ENCODE data around the gene PPDPF. TPM values are rescaled to one million over a fixed set of nuclear protein-coding genes. Genes with fewer than 3 reads are reported as not detected.

Gene PPDPF
- total and polyA plus RNA-seq, 11 donors: 182 to 442 (median 269) TPM

- WGBS, 4 donors: 61 to 68% (median 63%) methylated on average over 5 to 6 of the region's 6 CpGs
Observed at GRCh38 chr20:63545814-63546213, 25.2 kb downstream of the PPDPF start.

DNA sequence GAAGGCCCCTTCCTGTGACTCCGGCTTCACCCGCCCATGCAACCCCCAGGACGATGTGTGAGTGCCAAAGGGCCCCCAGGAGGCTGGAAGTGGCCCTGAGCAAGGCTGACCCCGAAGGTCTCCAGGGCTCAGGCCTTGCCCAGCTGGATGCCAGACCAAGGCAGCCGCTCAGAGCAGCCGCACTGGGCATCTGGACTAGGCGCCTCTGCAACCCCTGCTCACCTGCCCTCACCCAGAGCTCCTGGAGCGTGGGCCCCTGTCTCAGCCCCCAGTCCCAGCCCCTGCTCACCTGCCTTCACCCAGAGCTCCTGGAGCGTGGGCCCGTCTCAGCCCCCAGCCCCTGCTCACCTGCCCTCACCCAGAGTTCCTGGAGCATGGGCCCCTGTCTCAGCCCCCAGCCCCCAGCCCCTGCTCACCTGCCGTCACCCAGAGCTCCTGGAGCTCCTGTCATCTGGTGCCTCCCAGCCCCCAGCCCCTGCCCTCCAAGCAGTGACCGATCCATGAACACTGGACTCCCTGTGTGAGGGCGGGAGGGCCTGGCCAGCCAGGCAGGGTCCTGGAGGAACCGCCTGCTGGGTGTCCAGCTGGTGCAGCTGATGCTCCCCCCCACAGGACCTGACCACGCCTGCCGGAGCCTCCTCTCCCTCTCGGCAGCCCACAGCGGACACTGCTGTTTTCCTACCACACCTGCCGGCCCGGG, 25.8 kb downstream of the PPDPF start:
- DNase-seq: no peak

More at GRCh38 chr20:63545814-63546213, 25.2 kb downstream of the PPDPF start:
- no peak for TF ChIP-seq CTCF (IDR thresholded peaks at IDR 0.05)
- TF ChIP-seq POLR2A (IDR thresholded peaks at IDR 0.05): no peak
- intact Hi-C loops (cut with DNase I): loop anchor here in 2 of 10 donors (10.0 kb wide), 2 partner anchors 69 to 319 kb away; partner anchors contain the start of genes ABHD16B (in 1 of the 2) and TPD52L2 (in 1 of the 2)
- Histone ChIP-seq H3K9me3 (no peaks in the 10 kb centered on the region), H3K27ac (no peak overlapping the region), H3K4me1 (no peaks in the 10 kb centered on the region), H3K27me3 (peaks cover 0 to 27% (median 17%) of the 10 kb centered on the region in 9 donors), H3K36me3 (no peaks in the 10 kb centered on the region), H3K4me3 (no peak overlapping the region)
- DNase-seq: no peak
- no peak for ATAC-seq

DNA sequence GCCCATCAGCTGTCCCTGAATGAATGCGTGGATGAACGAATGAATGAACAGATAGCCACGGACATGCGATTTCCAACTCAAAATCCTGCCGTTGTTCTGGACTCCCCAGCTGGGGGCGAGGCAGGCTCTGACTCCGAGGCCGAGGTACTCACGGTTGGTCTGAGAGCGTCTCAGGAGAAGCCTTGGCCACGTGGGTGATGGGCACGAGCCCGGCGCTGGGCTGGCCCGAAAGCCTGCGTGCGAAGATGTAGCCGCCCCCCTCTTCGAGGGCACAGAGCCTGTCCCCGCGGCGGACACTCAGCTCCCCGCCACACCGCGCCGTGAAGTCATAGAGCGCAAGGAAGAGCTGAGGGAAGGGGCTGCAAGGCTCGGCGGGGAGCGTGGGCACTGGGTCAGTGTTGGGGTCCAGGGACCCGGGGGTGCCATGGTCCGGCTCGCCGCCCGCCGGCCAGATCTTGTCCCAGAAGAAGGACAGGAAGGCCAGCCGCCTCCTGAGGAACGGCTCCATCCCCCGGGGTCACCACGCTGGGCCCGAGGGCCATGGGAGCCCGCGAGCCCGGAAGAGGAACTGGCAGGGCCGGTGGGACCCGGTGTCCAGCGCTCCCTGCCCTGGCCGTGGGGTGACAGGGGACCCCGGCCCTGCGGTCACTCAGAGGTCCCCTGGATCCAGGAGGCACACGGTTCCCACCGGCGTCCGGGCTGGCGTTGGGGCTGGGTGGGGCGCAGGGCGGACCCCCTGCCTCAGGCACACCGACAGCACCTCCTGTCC, 26.6 kb downstream of the PPDPF start:
- DNase-seq (no peak), ATAC-seq (no peak)
- WGBS, 4 donors: 46 to 62% (median 55%) methylated on average over 41 to 58 of the region's 58 CpGs
- Histone ChIP-seq H3K27ac (no peak overlapping the region), H3K27me3 (peaks cover 0 to 27% (median 17%) of the 10 kb centered on the region in 9 donors), H3K9me3 (no peaks in the 10 kb centered on the region), H3K4me1 (no peaks in the 10 kb centered on the region), H3K4me3 (no peak overlapping the region), H3K36me3 (no peaks in the 10 kb centered on the region)
- intact Hi-C loops (cut with DNase I): loop anchor here in 2 of 10 donors (10.0 kb wide), 2 partner anchors 68 to 318 kb away; partner anchors contain the start of genes ABHD16B (in 1 of the 2) and TPD52L2 (in 1 of the 2)
- no peak for TF ChIP-seq CTCF (IDR thresholded peaks at IDR 0.05)
- TF ChIP-seq POLR2A (IDR thresholded peaks at IDR 0.05): no peak

More for the DNA sequence above, 25.8 kb downstream of the PPDPF start:
- H3K4me1 ChIP-seq: no peaks in the 10 kb centered on the region
- TF ChIP-seq POLR2A (IDR thresholded peaks at IDR 0.05) (no peak), CTCF (IDR thresholded peaks at IDR 0.05) (no peak)
- 71 to 83% (median 76%) methylated on average over 17 to 20 of the region's 20 CpGs for WGBS, 4 donors
- peaks cover 0 to 27% (median 17%) of the 10 kb centered on the region in 9 donors for H3K27me3 ChIP-seq
- H3K4me3 ChIP-seq: no peak overlapping the region
- intact Hi-C loops (cut with DNase I): loop anchor here in 2 of 10 donors (10.0 kb wide), 2 partner anchors 68 to 318 kb away; partner anchors contain the start of genes ABHD16B (in 1 of the 2) and TPD52L2 (in 1 of the 2)
- no peak overlapping the region for H3K27ac ChIP-seq
- no peaks in the 10 kb centered on the region for H3K9me3 ChIP-seq
- H3K36me3 ChIP-seq: no peaks in the 10 kb centered on the region
- no peak for ATAC-seq
